Activated CD4-positive, alpha-beta T cell treated with anti-CD3 and anti-CD28 coated beads, Interleukin-2, Interleukin-6, amounts not matched to agents 100 ng/mL and 50 ng/mL, durations not matched to agents 16 hours and 8 hours (primary cell): ENCODE data around the gene RPS6KA2.

Source experiments
- DNase-seq: peaks from one replicate; pipeline ENCODE4 v3.0.0-alpha.2; 2020

Gene RPS6KA2

DNA sequence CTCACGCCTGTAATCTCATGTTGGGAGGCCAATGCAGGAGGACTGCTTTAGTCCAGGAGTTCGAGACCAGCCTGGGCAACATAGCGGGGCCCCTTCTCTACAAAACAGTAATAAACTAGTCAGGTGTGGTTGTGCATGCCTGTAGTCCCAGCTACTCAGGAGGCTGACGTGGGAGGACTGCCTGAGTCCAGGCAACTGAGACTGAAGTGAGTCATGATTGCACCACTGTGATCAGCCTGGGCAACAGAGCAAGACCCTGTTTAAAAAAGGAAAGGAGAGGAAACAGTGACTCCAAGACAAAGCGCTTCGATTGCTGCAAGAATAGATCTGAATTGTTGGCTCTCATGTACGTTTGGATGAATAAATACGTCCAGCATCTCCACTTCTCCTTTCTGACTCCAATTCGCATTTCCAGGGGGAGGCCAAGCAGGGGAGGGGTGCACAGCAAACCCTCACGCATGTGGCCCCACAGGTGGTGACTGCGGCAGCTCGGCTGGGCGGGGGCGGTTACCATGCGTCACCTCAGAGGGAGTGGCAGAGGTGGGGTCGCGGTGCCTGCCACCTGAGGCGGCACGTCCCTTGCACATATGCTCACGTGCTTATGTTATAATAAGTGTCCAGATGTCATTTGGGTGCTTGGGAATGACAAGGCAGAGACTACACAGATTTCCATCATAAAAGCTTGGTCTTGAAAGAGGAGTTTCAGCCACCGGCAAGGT lies 149.2 kb downstream of the RPS6KA2 start:
- no peak for DNase-seq

DNA sequence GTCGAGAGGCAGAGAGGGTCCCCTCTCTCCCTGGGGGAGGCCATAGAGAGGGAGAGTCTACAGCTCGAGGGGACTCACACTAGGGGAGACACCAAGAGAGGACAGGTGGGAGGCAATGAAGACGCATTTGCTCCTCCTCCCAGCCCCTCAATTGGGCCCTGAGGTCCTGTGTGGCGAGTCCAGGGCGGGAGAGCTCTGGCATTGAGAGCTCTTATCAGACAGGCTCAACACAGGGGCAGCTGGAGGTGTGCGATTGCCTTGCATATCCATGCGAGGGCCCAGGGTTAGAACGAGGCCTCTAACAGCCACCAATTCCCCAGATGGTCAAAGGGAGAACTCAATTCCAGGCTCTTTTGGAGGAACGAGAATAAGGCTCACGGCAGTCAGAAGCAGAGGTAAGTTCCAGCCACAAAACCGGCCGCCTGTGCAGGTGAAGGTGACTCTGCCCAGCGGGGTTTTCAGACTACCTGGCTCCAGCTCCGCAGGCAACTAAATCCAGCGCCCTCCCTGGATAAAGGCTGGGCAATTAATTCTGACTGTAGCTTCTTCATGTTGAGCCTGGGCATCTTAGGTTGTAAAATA lies 150.3 kb downstream of the RPS6KA2 start:
- DNase-seq = no peak

GRCh38 chr6:166476061-166476591 lies 150.9 kb downstream of the RPS6KA2 start:
- DNase-seq = no peak

- DNase-seq = no peak
These were observed 152.1 kb downstream of the RPS6KA2 start for GRCh38 chr6:166474721-166475565.

GRCh38 chr6:166473886-166474571 lies 153.0 kb downstream of the RPS6KA2 start:
- DNase-seq = no peak

DNA sequence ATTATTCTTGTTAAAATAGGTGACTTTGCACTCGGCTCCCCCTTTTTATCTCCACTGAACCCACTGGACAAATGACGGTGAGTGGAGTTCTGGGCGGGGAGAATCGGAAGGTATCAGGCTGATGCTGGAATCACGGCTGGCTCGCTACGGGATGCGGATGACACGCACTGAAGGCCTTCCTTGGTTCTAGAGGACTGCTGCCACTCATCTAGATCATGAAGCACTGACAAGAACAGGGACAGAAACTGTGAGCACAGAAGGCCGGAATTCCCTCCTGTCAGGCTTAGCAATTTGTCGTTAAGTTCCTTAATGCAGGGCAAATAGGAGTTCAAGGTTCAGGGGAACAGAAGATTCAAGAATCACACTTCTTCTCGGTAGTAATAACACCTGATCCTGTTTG lies 154.4 kb downstream of the RPS6KA2 start:
- no peak for DNase-seq

DNA sequence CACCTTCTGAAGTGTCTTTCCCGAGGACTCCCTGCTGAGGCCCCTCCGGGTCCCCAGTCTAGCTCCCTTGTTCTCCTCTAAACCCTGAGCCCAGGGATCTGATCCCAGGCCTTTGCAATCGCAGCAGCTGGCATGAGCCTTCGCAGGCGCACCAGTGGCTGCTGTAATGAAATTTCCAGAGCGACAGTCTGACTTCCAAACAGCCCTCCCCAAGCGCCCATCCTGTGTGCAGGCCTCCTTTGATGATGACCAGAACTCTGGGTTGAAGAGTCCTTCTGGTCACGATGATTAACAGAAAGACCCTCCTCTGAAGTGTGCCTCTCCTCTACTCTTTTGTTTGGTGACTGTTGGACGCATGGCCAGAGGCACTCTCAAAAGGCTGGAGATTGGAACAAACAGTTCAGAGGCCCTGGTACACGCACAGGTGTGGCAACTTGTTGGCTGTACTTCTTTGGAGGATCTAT lies 155.2 kb downstream of the RPS6KA2 start:
- no peak for DNase-seq

GRCh38 chr6:166470863-166471410 lies 156.1 kb downstream of the RPS6KA2 start:
- no peak for DNase-seq

DNA sequence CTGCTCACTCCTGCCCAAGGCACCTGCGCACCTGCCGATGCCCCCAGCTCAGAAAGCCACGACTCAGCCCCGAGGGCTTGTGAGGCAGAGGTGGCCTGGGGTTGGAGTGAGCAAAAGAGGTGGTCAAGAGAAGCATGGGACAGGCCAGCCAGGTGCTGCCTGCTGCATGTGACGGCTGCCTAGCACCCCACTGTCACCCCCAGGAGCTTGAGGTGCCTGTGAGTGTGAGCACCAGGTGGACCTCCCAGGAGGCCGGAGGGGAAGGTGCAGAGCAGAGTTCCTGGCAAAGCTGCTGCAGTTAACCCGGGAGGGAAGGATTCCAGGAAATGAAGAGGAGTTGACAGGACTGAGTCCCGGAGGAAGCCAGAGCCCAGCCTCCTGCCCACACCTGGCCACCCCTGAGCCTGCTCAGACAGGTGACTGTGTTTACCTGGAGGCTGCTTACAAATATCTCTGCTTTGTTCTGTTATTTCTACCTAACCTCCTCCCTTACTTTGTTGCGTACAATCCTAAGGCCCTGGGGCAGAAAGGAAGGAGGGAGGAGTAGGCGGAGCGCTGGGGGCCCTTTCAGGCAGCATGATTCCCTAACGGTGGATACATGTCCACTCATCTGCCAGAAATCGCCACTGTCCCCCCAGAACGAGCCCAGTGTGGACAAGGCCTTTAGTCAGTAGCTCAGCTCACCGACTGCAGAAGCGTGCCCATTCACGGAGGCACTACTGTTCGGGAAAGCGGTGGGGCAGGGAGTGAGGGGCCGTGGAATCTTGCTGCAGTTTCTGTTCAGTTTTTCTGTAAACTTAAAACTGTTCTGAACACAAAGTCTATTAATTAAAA lies 156.8 kb downstream of the RPS6KA2 start:
- no peak for DNase-seq

DNA sequence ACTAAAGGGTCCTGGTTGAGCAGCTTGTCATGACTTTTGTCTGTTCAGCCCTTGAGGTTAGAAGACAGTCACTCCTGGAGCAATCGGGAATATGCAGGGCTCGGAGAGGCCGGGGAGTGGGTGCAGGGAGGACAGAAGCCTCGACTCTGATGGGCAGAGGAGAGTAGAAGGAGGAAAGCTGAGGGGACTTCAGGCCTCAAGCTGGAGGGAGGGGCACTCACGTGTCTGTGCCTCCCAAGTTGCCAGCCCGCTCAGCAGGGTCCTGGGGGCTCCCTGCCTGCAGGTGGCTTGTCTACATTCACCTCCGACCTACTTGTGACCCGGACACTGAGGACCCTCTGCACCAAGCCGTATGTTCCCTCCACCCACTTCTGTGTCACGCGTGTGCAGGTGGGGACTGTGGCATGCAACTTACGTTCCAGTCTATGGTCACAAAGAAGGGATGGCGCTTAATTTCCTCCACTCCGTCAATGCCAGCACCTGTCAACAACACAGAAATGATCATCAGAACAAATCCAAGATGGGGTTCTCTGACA lies 157.6 kb downstream of the RPS6KA2 start:
- no peak for DNase-seq

DNA sequence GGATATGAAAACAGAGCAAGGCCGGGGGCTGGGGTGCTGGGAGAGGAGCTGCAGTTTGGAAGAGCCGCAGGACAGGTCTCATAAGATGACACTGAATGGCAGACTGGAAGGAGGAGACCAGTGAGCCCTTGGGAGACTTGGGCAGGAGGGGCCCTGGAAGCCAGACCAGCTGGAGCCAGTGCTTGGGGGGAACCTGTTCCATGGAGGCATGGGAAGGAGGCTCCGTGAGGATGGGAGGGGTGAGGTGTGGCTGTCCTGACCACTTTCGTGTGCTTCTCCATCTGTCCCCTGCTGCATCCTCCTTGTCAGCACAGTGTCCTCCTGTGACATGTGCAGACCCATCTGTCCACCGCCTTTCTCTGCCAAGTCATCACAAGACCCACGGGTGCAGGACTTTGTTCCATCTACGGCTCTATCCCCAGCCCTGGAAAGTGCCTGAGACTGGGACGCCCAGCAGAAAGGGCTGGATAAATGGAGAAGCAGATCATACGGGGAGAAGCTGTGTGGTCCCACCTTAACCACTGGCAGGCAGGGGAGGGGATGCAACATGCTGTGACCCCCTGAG lies 159.5 kb downstream of the RPS6KA2 start:
- DNase-seq = no peak

- DNase-seq = no peak
These were observed 160.6 kb downstream of the RPS6KA2 start for GRCh38 chr6:166466178-166467122.

- DNase-seq = no peak
These were observed 161.4 kb downstream of the RPS6KA2 start for GRCh38 chr6:166465671-166466087.

- no peak for DNase-seq
These were observed 162.1 kb downstream of the RPS6KA2 start for GRCh38 chr6:166465003-166465399.

DNA sequence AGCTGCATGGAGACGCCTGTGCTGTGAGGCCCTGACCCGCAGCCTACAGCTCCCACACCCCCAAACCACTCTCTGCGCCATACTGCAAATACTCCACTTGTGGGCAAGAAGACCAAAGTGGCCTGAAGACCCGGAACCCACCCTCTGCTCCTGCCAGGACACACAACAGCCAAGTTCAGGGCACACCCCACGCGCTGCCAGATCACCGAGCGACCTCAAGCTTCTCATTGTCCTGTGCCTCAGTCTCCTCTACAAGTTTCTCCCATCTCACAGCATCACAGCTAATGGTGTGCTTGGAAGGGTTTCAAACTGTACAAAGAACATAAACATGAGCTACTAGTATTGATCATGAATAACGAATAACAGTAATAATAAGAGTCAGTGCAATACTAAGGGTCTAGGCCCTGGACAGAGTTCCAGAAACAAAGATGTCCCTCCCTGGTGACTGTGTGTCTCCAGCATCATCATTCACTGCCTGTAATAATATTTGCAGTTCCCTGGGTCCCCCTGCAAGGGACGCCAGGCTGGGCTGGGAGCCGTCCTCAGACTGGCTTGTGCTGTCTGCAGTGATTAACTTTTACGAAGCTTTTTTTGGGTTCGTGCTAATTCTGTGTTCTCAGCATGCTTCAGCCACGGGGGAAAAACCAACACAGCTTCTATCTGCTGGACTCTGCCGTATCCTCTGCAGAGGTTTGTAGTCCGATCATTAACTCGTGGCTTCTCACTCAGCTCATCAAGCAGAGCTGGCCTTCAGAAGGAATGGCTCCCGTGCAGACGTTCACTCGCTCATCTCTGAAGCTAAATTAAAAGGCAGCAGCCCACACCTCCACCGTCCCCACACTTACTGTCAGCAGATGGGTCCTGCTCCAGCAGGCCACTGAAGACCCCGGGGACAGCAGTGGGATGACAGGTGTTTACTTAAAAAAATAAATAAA lies 162.7 kb downstream of the RPS6KA2 start:
- no peak for DNase-seq

DNA sequence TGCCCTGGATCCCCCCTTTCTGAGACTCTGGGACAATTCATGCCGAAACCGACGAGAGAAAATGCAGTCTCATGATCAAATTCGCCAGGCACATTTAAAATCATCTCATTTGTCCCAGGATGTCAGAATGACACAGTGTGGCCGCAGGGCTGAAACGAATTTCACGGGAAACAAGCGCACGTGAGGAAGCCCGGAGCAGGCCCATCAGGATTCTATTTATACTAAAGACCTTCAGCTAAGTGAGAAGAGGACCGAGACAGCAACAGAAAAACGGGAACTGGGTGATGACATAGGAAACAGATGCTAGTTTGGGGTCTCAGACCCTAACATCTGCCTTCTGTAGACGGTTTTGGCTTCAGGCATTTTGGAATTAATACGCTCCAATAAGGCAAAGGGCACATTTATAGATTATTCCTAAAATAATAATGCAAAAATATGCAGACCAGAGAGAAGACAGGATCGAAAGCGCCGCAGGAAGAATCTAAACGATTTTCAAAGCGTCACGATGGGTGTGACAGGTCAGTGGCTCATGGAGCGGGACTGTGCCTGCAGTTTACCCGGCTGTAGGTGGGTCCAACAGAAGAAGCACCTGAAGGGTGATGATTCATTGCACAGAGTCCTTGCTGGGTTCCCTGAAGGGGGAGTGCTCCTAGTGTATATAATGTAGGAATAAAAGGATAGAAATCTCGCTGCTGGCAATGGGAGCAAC lies 163.5 kb downstream of the RPS6KA2 start:
- no peak for DNase-seq

- no peak for DNase-seq
These were observed 164.5 kb downstream of the RPS6KA2 start for GRCh38 chr6:166462461-166463135.
